Uterus (tissue), 2 donors: ENCODE results near the gene GPAM.

Experiments used
- CTCF ChIP-seq, 4 experiments: fragments of 200-600 bp in 2 of 4; fragments of 450-650 bp in 2 of 4; sonication (generic) in 2 of 4; IDR thresholded peaks; one replicate each; pipeline ENCODE4 v1.5.1; 2016 to 2019; ENCODE audit warnings: antibody characterized with exemption in 4 of 4, mild to moderate bottlenecking in 2 of 4, moderate library complexity in 1 of 4
- POLR2A ChIP-seq, 2 donors: fragments of 450-650 bp; IDR thresholded peaks; one replicate each; pipeline ENCODE4 v1.6.1; 2016; ENCODE audit warnings: antibody characterized with exemption in 2 of 2, mild to moderate bottlenecking in 1 of 2, moderate library complexity in 1 of 2

DNA sequence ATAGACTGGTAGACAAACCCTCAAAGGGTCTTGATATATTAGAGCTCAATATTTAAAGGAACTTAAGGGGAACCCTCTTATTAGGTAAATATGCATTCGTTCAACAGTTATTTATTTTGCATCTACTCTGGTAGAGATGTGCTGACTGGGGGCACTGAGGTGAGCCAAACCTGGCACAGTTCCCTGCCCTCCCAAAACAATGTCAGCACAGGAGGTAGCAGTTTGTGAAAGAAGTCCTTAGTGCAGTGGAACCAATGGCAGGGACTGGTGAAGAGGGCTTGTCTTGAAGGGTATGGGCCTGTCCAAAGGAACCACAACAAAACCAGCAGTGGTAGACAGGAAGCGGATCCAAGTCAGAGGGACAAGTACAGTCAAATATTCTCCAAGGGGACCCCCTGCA, 32.6 kb upstream of the GPAM start:
- TF ChIP-seq CTCF (IDR thresholded peaks at IDR 0.05) = no peak
- no peak for TF ChIP-seq POLR2A (IDR thresholded peaks at IDR 0.05)
